Stimulated activated CD4-positive, alpha-beta T cell treated with anti-CD3 and anti-CD28 coated beads, Interleukin-1b, Interleukin-23, amount 100 ng/mL, for 24 hours (primary cell): ENCODE data around the gene TSPAN18.
A peak's percentile ranks its signal among the peaks of the same experiment; 100 is the strongest.

Source experiments
- DNase-seq, 4 experiments: peaks; one replicate each; pipeline ENCODE4 v3.0.0-alpha.2; 2020; ENCODE audit warnings: low read depth in 4 of 4, low spot score in 1 of 4

TSPAN18 gene

GRCh38 chr11:44938066-44938691 is 211.4 kb downstream of the TSPAN18 start:
- DNase-seq: no peak

- no peak for DNase-seq
These were observed 213.1 kb downstream of the TSPAN18 start for GRCh38 chr11:44939673-44940395.

DNA sequence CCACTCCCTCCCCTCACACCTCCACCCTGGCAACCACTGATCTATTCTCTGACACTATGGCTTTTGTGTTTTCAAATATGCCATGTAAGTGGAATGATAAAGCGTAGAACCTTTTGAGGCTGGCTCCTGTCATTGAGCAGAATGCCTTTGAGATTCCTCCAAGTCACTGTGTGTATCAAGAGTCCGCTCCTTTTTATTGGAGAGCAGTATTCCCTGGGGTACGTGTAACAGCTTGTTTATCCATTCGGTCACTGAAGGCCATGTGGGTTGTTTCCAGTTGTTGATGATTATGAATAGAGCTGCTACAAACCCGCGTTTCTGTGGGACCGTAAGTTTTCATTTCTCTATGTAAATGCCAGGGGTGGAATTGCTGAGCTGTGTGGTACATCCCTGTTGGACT is 213.6 kb downstream of the TSPAN18 start:
- DNase-seq: no peak

DNA sequence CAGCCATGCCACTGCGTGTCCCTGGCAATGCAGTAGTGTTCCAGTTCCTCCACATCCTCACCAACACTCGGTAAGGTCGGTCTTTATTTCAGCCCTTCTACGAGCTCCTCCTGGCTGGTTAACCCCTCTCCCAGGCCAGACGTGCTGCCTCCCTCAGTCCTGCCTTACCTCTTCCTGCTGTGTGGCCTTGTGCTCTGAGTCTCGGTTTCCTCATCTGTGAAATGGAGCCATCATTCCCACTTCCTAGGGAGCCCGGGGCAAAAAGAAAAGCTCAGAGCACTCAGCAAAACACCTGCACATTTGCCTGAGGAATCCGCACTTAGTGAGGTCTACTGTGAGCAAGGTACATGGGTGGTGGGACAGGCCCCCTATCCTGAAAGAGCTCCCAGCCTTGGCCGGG is 214.1 kb downstream of the TSPAN18 start:
- DNase-seq: no peak

- no peak for DNase-seq
These were observed 214.7 kb downstream of the TSPAN18 start for GRCh38 chr11:44941259-44942021.

DNA sequence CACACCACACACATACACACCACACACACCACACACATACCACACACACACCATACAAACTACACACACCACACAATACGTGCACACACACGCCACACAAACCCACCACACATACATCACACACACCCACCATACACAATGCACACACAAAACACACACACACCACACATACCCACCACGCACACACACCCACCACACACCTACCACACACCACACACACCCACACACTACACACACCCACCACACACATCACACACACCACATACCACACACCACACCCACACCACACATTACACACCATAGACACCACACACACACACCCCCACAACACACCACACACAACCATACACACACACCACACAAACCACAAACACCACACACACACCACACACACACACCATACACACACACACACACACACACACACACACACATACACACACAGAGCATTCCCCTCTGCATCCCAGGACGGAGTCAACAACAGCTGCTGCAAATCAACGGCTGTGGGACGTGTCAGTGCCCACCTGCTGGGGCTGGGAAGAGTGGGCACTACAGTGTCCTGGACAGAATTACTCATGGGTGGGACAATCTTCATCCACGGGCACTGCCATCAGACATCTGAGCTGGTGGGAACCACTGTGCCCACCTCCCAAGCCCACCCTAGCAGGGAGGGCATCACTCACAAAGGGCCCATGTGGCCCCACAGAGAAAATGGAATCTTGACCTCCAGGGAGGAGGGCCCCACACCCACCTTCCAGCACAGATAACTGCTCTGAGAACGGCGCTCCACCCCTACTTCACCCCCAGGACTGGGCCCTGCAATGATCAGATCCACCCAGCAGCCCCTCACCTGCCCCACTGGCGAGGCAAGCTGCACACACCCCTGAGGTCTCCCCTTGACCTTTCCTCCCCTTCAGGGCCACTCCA is 215.5 kb downstream of the TSPAN18 start:
- DNase-seq: no peak

DNA sequence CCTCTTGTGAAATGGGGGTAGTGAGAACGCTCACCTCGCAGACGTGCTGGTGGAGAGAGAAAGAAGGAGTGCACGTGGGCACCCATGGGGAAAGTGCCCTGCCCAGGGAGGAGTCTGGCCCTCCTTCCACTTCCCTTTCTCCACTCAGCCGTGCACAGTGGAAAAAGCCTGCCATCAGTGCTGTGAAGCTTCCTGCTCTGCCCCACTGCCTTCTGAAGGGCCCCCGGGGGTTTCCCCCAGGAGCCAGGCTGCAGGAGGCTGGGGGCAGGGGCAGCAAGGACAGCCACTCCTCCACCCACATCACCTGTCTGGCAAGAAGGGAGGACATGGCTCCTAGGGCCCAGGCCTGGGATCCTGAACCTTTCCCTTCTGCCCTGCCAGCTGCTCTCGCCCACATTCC is 216.4 kb downstream of the TSPAN18 start:
- DNase-seq: peak in 1 of 4 experiments; percentile 31

GRCh38 chr11:44943696-44944095 is 216.9 kb downstream of the TSPAN18 start:
- DNase-seq: no peak

DNA sequence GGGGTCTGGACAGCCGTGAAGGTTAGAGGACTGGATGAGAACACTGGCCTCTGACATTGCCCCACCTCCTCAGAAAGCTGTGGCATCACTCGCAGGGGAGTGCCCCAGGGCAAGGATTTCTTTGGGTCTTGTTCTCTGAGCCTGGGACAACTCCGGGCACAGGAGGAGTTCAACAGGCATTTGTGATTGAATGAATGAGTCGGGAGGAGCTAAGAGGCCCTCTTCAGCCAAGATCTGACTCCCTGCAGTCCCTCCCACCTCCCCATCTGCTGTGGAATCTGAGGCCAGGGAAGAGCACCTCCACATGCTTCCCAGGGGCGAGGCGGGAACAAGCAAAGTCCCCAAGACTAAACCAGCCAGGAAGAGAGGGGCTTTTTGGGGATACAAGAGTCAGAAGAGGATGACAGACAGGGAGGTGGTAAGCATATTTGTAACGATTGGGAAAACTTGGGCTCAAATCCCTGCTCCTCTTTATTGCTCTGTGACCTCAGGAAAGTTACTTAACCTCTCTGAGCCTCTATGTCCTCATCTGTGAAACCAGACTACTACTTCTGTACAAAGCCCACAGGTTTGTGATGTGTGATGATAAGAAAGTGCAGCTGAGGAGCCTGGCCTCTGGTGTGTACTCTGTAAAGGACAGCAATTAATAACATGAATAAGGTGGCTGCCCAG is 217.6 kb downstream of the TSPAN18 start:
- no peak for DNase-seq

- no peak for DNase-seq
These were observed 218.1 kb downstream of the TSPAN18 start for GRCh38 chr11:44944853-44945235.

DNA sequence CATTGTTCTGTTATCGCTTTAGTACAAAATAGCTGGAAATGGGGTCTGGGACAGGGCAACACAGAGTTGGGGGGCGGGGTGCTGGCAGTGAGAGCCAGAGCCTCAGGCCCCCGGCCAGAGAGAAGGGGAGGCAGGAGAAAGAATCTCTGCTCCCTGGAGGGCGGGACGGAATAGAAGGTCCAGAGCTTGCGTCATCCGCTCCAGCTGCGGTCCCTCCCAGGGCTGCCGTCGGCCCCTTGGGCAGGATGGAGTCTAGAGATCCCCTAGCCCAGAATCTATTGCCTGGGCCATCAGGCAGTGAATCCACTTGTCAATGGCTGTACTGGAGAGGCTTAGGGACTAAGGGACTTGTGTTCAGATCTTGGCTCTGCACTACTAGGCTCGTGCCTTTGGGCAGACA is 218.9 kb downstream of the TSPAN18 start:
- DNase-seq: no peak

- no peak for DNase-seq
These were observed 219.5 kb downstream of the TSPAN18 start for GRCh38 chr11:44946263-44946662.

DNA sequence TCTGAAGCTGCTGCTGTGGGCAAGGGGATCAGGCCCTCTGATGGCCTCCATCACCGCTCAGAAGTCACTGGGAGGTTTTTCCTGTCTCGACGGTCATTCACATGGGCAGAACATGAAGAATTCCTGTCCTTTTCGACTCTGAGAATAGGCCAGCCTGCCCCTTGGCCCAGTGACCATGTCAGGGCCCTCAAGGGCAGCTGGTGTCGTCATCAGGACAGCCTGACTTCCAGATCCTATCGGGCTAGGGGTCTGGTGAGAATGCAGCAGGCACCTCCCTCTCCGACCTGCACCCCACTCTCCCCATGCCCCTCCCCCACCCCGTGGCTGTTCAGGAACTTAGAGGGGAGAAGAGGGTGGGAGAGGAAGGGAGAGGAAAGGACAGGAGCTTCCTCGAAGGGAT is 220.4 kb downstream of the TSPAN18 start:
- DNase-seq: no peak

DNA sequence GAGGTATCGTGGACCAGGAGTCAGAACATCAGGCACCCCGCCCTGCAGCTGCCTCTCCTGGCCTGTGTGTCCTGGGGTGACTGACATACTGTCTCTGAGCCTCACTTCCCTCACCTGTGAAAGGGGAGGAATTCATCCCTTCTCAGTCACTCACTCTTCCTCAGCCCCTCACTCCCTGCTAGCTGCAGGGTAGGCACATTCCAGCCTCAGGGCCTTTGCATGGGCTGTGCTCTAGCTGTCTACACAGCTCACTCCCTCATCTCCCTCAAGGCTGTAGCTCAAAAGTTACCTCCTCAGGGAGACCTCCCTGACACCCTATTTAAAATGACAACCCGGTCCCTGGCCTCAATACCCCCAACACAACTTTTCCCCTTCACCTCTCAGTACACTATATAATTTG is 221.4 kb downstream of the TSPAN18 start:
- DNase-seq: no peak

DNA sequence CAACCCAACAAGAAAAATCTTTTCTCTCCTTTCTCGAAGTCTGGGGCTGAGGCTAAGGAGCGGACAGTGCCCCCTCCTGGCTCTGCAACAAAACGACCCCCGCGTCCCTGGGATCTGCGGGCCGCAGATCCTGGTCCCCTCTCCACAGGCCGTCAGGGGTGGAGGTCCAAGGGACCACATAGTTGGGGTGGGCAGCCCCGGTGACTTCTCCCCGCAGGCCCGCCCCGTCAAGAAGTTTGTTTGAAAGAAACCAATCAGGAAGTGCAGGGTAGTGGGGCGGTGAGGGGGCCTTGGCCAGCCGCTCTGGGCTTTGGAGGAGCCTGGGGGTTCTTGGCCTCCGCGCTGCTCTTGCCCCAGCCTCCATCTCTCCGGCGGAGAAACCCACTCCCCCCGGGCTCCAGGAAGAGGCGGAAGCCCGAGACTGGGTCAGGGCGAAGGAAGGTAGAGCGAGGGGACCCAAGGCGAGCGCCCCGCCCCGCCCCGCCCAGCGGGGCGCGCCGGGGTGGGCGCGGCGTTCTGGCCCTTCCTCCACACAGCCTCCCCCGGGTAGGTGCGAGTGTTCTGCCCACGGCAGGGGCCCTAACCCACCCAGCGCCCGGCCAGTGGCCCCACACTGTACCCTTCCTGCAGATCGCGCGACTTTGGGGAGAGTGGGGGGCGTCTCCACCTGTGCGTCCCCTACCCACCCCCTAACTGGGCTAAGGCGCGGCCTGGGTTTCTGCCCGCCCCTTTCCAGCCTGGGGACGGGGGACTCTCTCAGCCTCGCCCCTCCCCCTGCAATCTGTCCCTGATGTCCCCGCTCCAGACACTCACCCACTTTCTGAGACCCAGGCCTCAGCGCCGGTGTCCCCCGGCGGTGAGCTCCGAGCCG is 222.6 kb downstream of the TSPAN18 start:
- peak in 1 of 4 experiments; percentile 13 for DNase-seq

GRCh38 chr11:44950031-44950624 is 223.4 kb downstream of the TSPAN18 start:
- peak in 1 of 4 experiments; percentile 30 for DNase-seq

DNA sequence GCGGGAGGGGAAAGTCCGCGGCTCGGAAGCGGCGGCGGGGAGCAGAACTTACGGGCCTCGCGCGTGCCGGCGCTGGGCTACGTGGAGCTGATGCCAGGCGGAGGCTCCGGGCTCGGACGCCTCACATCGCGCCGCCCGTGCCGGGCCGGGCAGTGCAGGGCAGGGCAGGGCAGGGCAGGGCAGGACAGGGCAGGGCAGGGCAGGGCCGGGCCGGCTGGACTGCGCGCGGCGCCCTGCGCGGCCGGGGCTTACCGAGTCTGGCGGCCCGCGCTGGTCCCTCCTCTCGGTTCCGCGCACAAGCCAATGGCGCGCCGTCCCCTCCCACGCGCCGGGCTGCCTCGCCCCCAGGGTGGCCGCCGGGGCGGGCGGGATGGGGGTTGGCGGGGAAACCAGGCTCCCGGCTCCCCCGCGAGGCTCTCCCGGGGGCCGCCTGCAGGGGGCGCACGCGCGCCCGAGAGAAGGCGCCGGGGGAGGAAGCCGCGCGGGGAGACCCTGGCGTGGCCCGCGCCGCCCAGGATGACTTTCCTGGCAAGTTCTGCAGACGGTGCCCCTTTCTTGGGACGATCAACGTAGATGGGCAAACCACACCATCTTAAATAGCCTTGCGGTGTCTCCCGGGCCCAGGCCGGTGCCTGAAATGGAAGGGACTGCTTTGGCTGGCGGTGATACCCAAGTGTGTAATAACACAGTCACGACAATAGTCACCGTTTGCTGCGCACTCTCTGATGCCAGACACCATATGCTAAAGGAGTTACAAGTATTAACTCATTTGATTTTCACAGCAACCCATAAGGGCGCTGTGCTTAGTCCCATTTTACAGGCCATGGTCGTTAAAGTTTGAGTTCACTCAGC is 224.1 kb downstream of the TSPAN18 start, which contains the start of gene TP53I11:
Gene TP53I11, minus strand, starts transcription at position 259 of the 852 bp plus-strand sequence. CDS start 12,548 bp downstream, outside the sequence.
- peak; percentile 25 to 69 (median 41) for DNase-seq

- no peak for DNase-seq
These were observed 225.3 kb downstream of the TSPAN18 start for GRCh38 chr11:44952082-44952481.
